GM21737 (cell line): ENCODE results near the gene SHBG.
"Not testable (repeated sequence)": the region's sequence is repeated elsewhere in the genome, so short reads cannot be mapped to it uniquely, and the experiment has no call there.

Experiments used
- ATAC-seq: cut with Tn5 transposase; IDR thresholded peaks from one replicate; pipeline ENCODE4 v1.9.1; 2021; ENCODE audit warnings: mild to moderate bottlenecking, moderate library complexity; ENCODE audit not compliant: unreplicated experiment

Gene SHBG

GRCh38 chr17:7611635-7612293, 18.2 kb upstream of the SHBG start:
- ATAC-seq = no peak

GRCh38 chr17:7612294-7612640, 17.7 kb upstream of the SHBG start:
- no peak for ATAC-seq

GRCh38 chr17:7613769-7614424, 16.0 kb upstream of the SHBG start:
- ATAC-seq = no peak

- ATAC-seq = peak; percentile 85
Measured at GRCh38 chr17:7614425-7615264, 15.3 kb upstream of the SHBG start, which contains the start of gene FXR2. FXR2 (minus strand) TSS chr17:7614897; CDS start chr17:7614532, 365 bp downstream.

GRCh38 chr17:7615265-7615747, 14.6 kb upstream of the SHBG start:
- no peak for ATAC-seq

- ATAC-seq = no peak
Measured at GRCh38 chr17:7618608-7619007, 11.3 kb upstream of the SHBG start.

- ATAC-seq = no peak
Measured at GRCh38 chr17:7620835-7621234, 9.1 kb upstream of the SHBG start.

- ATAC-seq = no peak
Measured at GRCh38 chr17:7623661-7624060, 6.3 kb upstream of the SHBG start.

GRCh38 chr17:7625749-7626148, 4.2 kb upstream of the SHBG start:
- not testable (repeated sequence) for ATAC-seq

- ATAC-seq = no peak
Measured at GRCh38 chr17:7626307-7626706, 3.6 kb upstream of the SHBG start.

GRCh38 chr17:7626956-7627249, 3.0 kb upstream of the SHBG start:
- no peak for ATAC-seq

GRCh38 chr17:7627250-7628121, 2.4 kb upstream of the SHBG start, which contains the start of gene SAT2:
SAT2 (minus strand) TSS chr17:7627821; CDS start chr17:7627635, 186 bp downstream.
- ATAC-seq = no peak

GRCh38 chr17:7631398-7632380, 1.8 kb downstream of the SHBG start:
- no peak for ATAC-seq

GRCh38 chr17:7632492-7632894, 2.6 kb downstream of the SHBG start:
- ATAC-seq = no peak

- ATAC-seq = no peak
Measured at GRCh38 chr17:7633093-7633492, 3.2 kb downstream of the SHBG start.

GRCh38 chr17:7634384-7634783, 4.4 kb downstream of the SHBG start:
- no peak for ATAC-seq

- ATAC-seq = no peak
Measured at GRCh38 chr17:7636163-7636562, 6.2 kb downstream of the SHBG start.

GRCh38 chr17:7640783-7641182, 10.8 kb downstream of the SHBG start:
- ATAC-seq = no peak

GRCh38 chr17:7641635-7642034, 11.7 kb downstream of the SHBG start:
- ATAC-seq = not testable (repeated sequence)

- ATAC-seq = no peak
Measured at GRCh38 chr17:7644775-7645174, 14.8 kb downstream of the SHBG start.
